HepG2 (cell line): ENCODE data around the gene PYGB. TPM values are rescaled to one million over a fixed set of nuclear protein-coding genes. Genes with fewer than 3 reads are reported as not detected.
A peak's percentile ranks its signal among the peaks of the same experiment; 100 is the strongest.

ENCODE experiments used
- HOXD1 ChIP-seq: sonication (generic); formaldehyde crosslinking; IDR thresholded peaks from 2 replicates; pipeline ENCODE4 v1.5.0; 2020; ENCODE audit warnings: missing genetic modification reagents
- MTA1 ChIP-seq: sonication (generic); formaldehyde crosslinking; IDR thresholded peaks from 2 replicates; pipeline ENCODE4 v1.4.0; 2020; ENCODE audit warnings: missing genetic modification reagents, mild to moderate bottlenecking, borderline replicate concordance
- PAXIP1 ChIP-seq: sonication (generic); formaldehyde crosslinking; conservative IDR thresholded peaks from 2 replicates; pipeline ENCODE4 v1.4.0; 2020; ENCODE audit warnings: mild to moderate bottlenecking, missing genetic modification reagents, moderate library complexity
- REPIN1 ChIP-seq: sonication (generic); formaldehyde crosslinking; IDR thresholded peaks from 2 replicates; pipeline ENCODE4 v1.8.0; 2022; ENCODE audit warnings: missing genetic modification reagents, low read depth, mild to moderate bottlenecking, borderline replicate concordance
- RERE ChIP-seq: IDR thresholded peaks from 2 replicates; pipeline ENCODE4 v1.6.1; 2016; ENCODE audit warnings: low read depth, missing genetic modification reagents, missing compliant biosample characterization
- TEF ChIP-seq: sonication (generic); formaldehyde crosslinking; IDR thresholded peaks from 2 replicates; pipeline ENCODE4 v1.5.0; 2020; ENCODE audit warnings: missing genetic modification reagents
- ZFAT ChIP-seq: sonication (generic); formaldehyde crosslinking; conservative IDR thresholded peaks from 2 replicates; pipeline ENCODE4 v1.8.1; 2023; ENCODE audit warnings: missing genetic modification reagents, inconsistent platforms
- ZNF12 ChIP-seq: sonication (generic); formaldehyde crosslinking; IDR thresholded peaks from 2 replicates; pipeline ENCODE4 v1.5.0; 2020; ENCODE audit warnings: missing genetic modification reagents
- ZNF275 ChIP-seq: sonication (generic); formaldehyde crosslinking; IDR thresholded peaks from 2 replicates; pipeline ENCODE4 v1.8.0; 2022; ENCODE audit warnings: missing genetic modification reagents, mild to moderate bottlenecking, inconsistent platforms, borderline replicate concordance
- ZNF614 ChIP-seq: IDR thresholded peaks from 2 replicates; pipeline ENCODE4 v1.6.1; 2018; ENCODE audit warnings: missing biosample characterization, missing genetic modification reagents, inconsistent platforms, borderline replicate concordance
- ZNF629 ChIP-seq: sonication (generic); formaldehyde crosslinking; conservative IDR thresholded peaks from 2 replicates; pipeline ENCODE4 v1.5.0; 2020; ENCODE audit warnings: missing genetic modification reagents
- ZNF704 ChIP-seq: sonication (generic); formaldehyde crosslinking; IDR thresholded peaks from 2 replicates; pipeline ENCODE4 v1.8.1; 2023; ENCODE audit warnings: mild to moderate bottlenecking, inconsistent platforms, moderate library complexity, missing genetic modification reagents, borderline replicate concordance
- polyA plus RNA-seq, 8 experiments: library from polyadenylated mRNA; depleted of rRNA in 3 of 8; stranded (reverse) in 7 of 8; unstranded in 1 of 8; fragments of >200 nt; fragmentation: Illumina TruSeq in 4 of 8; extraction: Trizol in 4 of 8; gene quantifications; 2 replicates each; pipeline versions ENCODE4 v1.2.1 to v1.2.3, GENCODE V29; 2011 to 2016; ENCODE audit warnings: low read depth in 4 of 8, missing spikeins in 1 of 8, mixed read lengths in 1 of 8; ENCODE audit not compliant: insufficient read depth in 1 of 8
- total RNA-seq, 5 experiments: library from RNA; depleted of rRNA; stranded (reverse); fragments of >200 nt; fragmentation: Illumina TruSeq; extraction: Trizol; gene quantifications; 2 replicates each; pipeline ENCODE4 v1.2.3, GENCODE V29; 2016; ENCODE audit warnings: low read depth in 1 of 5

The PYGB gene
- total and polyA plus RNA-seq, 2 of the 13 experiments (the other 11 are each of a cell fraction or from before 2014, with no cell fraction given), result 24.2 to 86.3 TPM

- TF ChIP-seq PAXIP1 (CRISPR knock-in tag) (peak; percentile 66), ZFAT (CRISPR knock-in tag) (no peak), ZNF275 (CRISPR knock-in tag) (no peak), MTA1 (CRISPR knock-in tag) (peak; percentile 19; the same call in 1 of the 2 replicates), ZNF12 (CRISPR knock-in tag) (no peak), REPIN1 (CRISPR knock-in tag) (no peak; the same call in 1 of the 2 replicates), HOXD1 (0 out of 2 replicates have a peak, but pooled peaks have one; percentile 8), ZNF614 (CRISPR knock-in tag) (no peak), TEF (CRISPR knock-in tag) (no peak), ZNF629 (CRISPR knock-in tag) (no peak), ZNF704 (CRISPR knock-in tag) (0 out of 2 replicates have a peak, but pooled peaks have one; percentile 57), RERE (CRISPR knock-in tag) (no peak)
Observed at GRCh38 chr20:25309395-25310267, 61.7 kb downstream of the PYGB start (continued).
